Esophagus muscularis mucosa (tissue), 4 donors: Measurements from ENCODE around the gene ZWILCH.

Source experiments
- CTCF ChIP-seq, 3 experiments: fragments of 200-600 bp in 2 of 3; fragments of 450-650 bp in 1 of 3; sonication (generic) in 2 of 3; IDR thresholded peaks; one replicate each; pipeline ENCODE4 v1.5.1; 2017 to 2019; ENCODE audit warnings: antibody characterized with exemption in 3 of 3, mild to moderate bottlenecking in 2 of 3, moderate library complexity in 1 of 3
- EP300 ChIP-seq: sonication (generic); formaldehyde crosslinking; IDR thresholded peaks from one replicate; pipeline ENCODE4 v1.6.1; 2017; ENCODE audit warnings: antibody characterized with exemption
- POLR2AphosphoS5 ChIP-seq, 2 donors: sonication (generic); formaldehyde crosslinking; IDR thresholded peaks; one replicate each; pipeline ENCODE4 v1.6.1; 2017; ENCODE audit warnings: antibody characterized with exemption in 2 of 2

GRCh38 chr15:66482539-66482938 lies 22.6 kb upstream of the ZWILCH start:
- TF ChIP-seq CTCF (IDR thresholded peaks at IDR 0.05), result no peak
- no peak for TF ChIP-seq EP300
- TF ChIP-seq POLR2AphosphoS5 (IDR thresholded peaks at IDR 0.05), result no peak
